Measurements from ENCODE around the gene PLA2G2F. TPM values are rescaled to one million over a fixed set of nuclear protein-coding genes. Genes with fewer than 3 reads are reported as not detected.
A peak's percentile ranks its signal among the peaks of the same experiment; 100 is the strongest.

The PLA2G2F gene
- total RNA-seq, 1 donor from 2014 or later, result not detected

- intact Hi-C loops (cut with DNase I), result no loop called here
- TF ChIP-seq POLR2AphosphoS5 (IDR thresholded peaks at IDR 0.05; ENCODE audit: insufficient read depth in 1 of 2, low read depth in 1 of 2), result no peak
- no peak for TF ChIP-seq CTCF (IDR thresholded peaks at IDR 0.05)
- no peak for TF ChIP-seq POLR2A (IDR thresholded peaks at IDR 0.05)
- H3K4me1 ChIP-seq, result peaks cover 22% of the 10 kb centered on the region
- H3K27me3 ChIP-seq, result no peaks in the 10 kb centered on the region
- DNase-seq (ENCODE audit: extremely low spot score in 2 of 2), result no peak
- H3K36me3 ChIP-seq, result no peaks in the 10 kb centered on the region
- H3K4me3 ChIP-seq, result no peak overlapping the region
- peak overlapping the region; percentile 29 for H3K27ac ChIP-seq
- no peaks in the 10 kb centered on the region for H3K9me3 ChIP-seq
Observed at GRCh38 chr1:20108366-20109123, 30.6 kb upstream of the PLA2G2F start.

- no peak for TF ChIP-seq POLR2A (IDR thresholded peaks at IDR 0.05)
- H3K4me3 ChIP-seq, result no peak overlapping the region
- intact Hi-C loops (cut with DNase I), result no loop called here
- DNase-seq (ENCODE audit: extremely low spot score in 2 of 2), result no peak
- H3K9me3 ChIP-seq, result no peaks in the 10 kb centered on the region
- no peaks in the 10 kb centered on the region for H3K27me3 ChIP-seq
- peak overlapping the region; percentile 39 for H3K27ac ChIP-seq
- peaks cover 22% of the 10 kb centered on the region for H3K4me1 ChIP-seq
- H3K36me3 ChIP-seq, result no peaks in the 10 kb centered on the region
Observed at GRCh38 chr1:20109223-20109856, 29.8 kb upstream of the PLA2G2F start.

- H3K9me3 ChIP-seq, result no peaks in the 10 kb centered on the region
- DNase-seq (ENCODE audit: extremely low spot score in 2 of 2), result no peak
- no peaks in the 10 kb centered on the region for H3K36me3 ChIP-seq
- no peak overlapping the region for H3K4me3 ChIP-seq
- intact Hi-C loops (cut with DNase I), result no loop called here
- TF ChIP-seq POLR2AphosphoS5 (IDR thresholded peaks at IDR 0.05; ENCODE audit: insufficient read depth in 1 of 2, low read depth in 1 of 2) (peak; percentile 54 to 88), CTCF (IDR thresholded peaks at IDR 0.05) (no peak)
- peak overlapping the region; percentile 45 for H3K27ac ChIP-seq
- no peaks in the 10 kb centered on the region for H3K27me3 ChIP-seq
- H3K4me1 ChIP-seq, result peaks cover 22% of the 10 kb centered on the region
Observed at GRCh38 chr1:20110679-20111078, 28.4 kb upstream of the PLA2G2F start.

- no peaks in the 10 kb centered on the region for H3K9me3 ChIP-seq
- H3K36me3 ChIP-seq, result no peaks in the 10 kb centered on the region
- no peak for DNase-seq (ENCODE audit: extremely low spot score in 2 of 2)
- no peak overlapping the region for H3K4me3 ChIP-seq
- no peak overlapping the region for H3K27ac ChIP-seq
- peaks cover 22% of the 10 kb centered on the region for H3K4me1 ChIP-seq
- intact Hi-C loops (cut with DNase I), result no loop called here
- H3K27me3 ChIP-seq, result no peaks in the 10 kb centered on the region
- TF ChIP-seq POLR2A (IDR thresholded peaks at IDR 0.05), result no peak
- TF ChIP-seq CTCF (IDR thresholded peaks at IDR 0.05), result no peak
Observed at GRCh38 chr1:20111452-20111851, 27.7 kb upstream of the PLA2G2F start.

- no peaks in the 10 kb centered on the region for H3K9me3 ChIP-seq
- DNase-seq (ENCODE audit: extremely low spot score in 2 of 2), result no peak
- no peaks in the 10 kb centered on the region for H3K36me3 ChIP-seq
- TF ChIP-seq POLR2A (IDR thresholded peaks at IDR 0.05) (no peak), POLR2AphosphoS5 (IDR thresholded peaks at IDR 0.05; ENCODE audit: insufficient read depth in 1 of 2, low read depth in 1 of 2) (no peak), CTCF (IDR thresholded peaks at IDR 0.05) (no peak)
- intact Hi-C loops (cut with DNase I), result no loop called here
- H3K27me3 ChIP-seq, result no peaks in the 10 kb centered on the region
- no peak overlapping the region for H3K4me3 ChIP-seq
- H3K27ac ChIP-seq, result no peak overlapping the region
- peaks cover 22% of the 10 kb centered on the region for H3K4me1 ChIP-seq
Observed at GRCh38 chr1:20112279-20113000, 26.7 kb upstream of the PLA2G2F start.

Measured in vagina (tissue), 2 donors.